K562 (cell line): ENCODE results near the gene HAGHL. TPM values are rescaled to one million over a fixed set of nuclear protein-coding genes. Genes with fewer than 3 reads are reported as not detected.

ENCODE experiments used
- CREB1 ChIP-seq, 2 experiments: sonication (generic) in 1 of 2; formaldehyde crosslinking in 1 of 2; IDR thresholded peaks; 2 replicates each; pipeline versions ENCODE4 v1.6.1 to v1.8.0; 2012 to 2022; ENCODE audit warnings: inconsistent platforms in 1 of 2, mild to moderate bottlenecking in 1 of 2, missing genetic modification reagents in 1 of 2, moderate library complexity in 1 of 2
- EP400 ChIP-seq: fragments of 450-650 bp; IDR thresholded peaks from 2 replicates; pipeline ENCODE4 v1.6.1; 2017; ENCODE audit warnings: antibody characterized with exemption, mild to moderate bottlenecking, moderate library complexity
- JUND ChIP-seq, 2 experiments: IDR thresholded peaks; 2 replicates in 1 of 2; 3 replicates in 1 of 2; pipeline ENCODE4 v1.6.1; 2011; ENCODE audit warnings: borderline replicate concordance in 2 of 2, low read depth in 2 of 2, low read length in 2 of 2, improper control_type of control experiment in 1 of 2, missing biosample characterization in 1 of 2, missing genetic modification characterization in 1 of 2, missing genetic modification reagents in 1 of 2
- MTA3 ChIP-seq: fragments of 450-650 bp; formaldehyde crosslinking; IDR thresholded peaks from 2 replicates; pipeline ENCODE4 v1.6.1; 2017; ENCODE audit warnings: mild to moderate bottlenecking, borderline replicate concordance
- PTBP1 ChIP-seq: fragments of 200-400 bp; formaldehyde crosslinking; IDR thresholded peaks from 2 replicates; pipeline ENCODE4 v1.6.1; 2017; ENCODE audit warnings: low read depth, low read length
- SRSF7 ChIP-seq: fragments of 200-400 bp; formaldehyde crosslinking; optimal IDR thresholded peaks from 2 replicates; pipeline ENCODE3; 2017; ENCODE audit warnings: mild to moderate bottlenecking, low read depth, low read length
- TARDBP ChIP-seq: fragments of 450-650 bp; IDR thresholded peaks from 2 replicates; pipeline ENCODE4 v1.6.1; 2016
- TCFL5 ChIP-seq: fragments of 250-450 bp; sonication (Bioruptor Pico); conservative IDR thresholded peaks from 2 replicates; pipeline ENCODE4 v1.6.1; 2021; ENCODE audit warnings: mild to moderate bottlenecking, moderate library complexity, matching md5 sums
- TRIM28 ChIP-seq: fragments of 450-650 bp; IDR thresholded peaks from 2 replicates; pipeline ENCODE4 v1.6.1; 2017
- ZSCAN32 ChIP-seq: fragments of 450-650 bp; formaldehyde crosslinking; IDR thresholded peaks from 2 replicates; pipeline ENCODE4 v1.4.0; 2020; ENCODE audit warnings: mild to moderate bottlenecking, moderate library complexity
- polyA plus RNA-seq, 8 experiments: library from polyadenylated mRNA; depleted of rRNA in 4 of 8; stranded (reverse) in 5 of 8; unstranded in 3 of 8; fragments of >200 nt; fragmentation: Nextera tagmentation in 2 of 8; fragmentation: Illumina TruSeq in 1 of 8; extraction: Ambion mirVana in 2 of 8; extraction: Trizol in 1 of 8; gene quantifications; 2 replicates each; pipeline versions ENCODE4 v1.2.1 to v1.2.3, GENCODE V29; 2011 to 2014; ENCODE audit warnings: inconsistent platforms in 1 of 8, missing spikeins in 1 of 8
- total RNA-seq, 7 experiments: library from RNA; depleted of rRNA in 6 of 7; stranded (reverse); fragments of >200 nt in 6 of 7; fragmentation: Illumina TruSeq in 2 of 7; extraction: Trizol in 2 of 7; gene quantifications; 2 replicates each; pipeline versions ENCODE4 v1.2.1 to v1.2.3, GENCODE V29; 2011 to 2021; ENCODE audit warnings: low replicate concordance in 1 of 7
- TF ChIP-seq, protein P1 (sequence below): sonication (generic); formaldehyde crosslinking; IDR thresholded peaks from 2 replicates; pipeline ENCODE4 v1.8.1; 2023; ENCODE audit warnings: mild to moderate bottlenecking, missing genetic modification reagents, moderate library complexity
- TF ChIP-seq, protein P2 (sequence below): sonication (generic); formaldehyde crosslinking; IDR thresholded peaks from 2 replicates; pipeline ENCODE4 v1.8.1; 2022; ENCODE audit warnings: missing genetic modification reagents
- TF ChIP-seq, protein P3 (sequence below): fragments of 450-650 bp; formaldehyde crosslinking; IDR thresholded peaks from 2 replicates; pipeline ENCODE4 v1.4.0; 2022; ENCODE audit warnings: mild to moderate bottlenecking, moderate library complexity
- TF ChIP-seq, protein P4 (sequence below), 2 experiments: fragments of 250-450 bp in 1 of 2; fragments of 450-650 bp in 1 of 2; sonication (Bioruptor Pico) in 1 of 2; IDR thresholded peaks; 2 replicates each; pipeline versions ENCODE4 v1.6.1 to v1.8.0; 2016 to 2021; ENCODE audit warnings: mild to moderate bottlenecking in 2 of 2, moderate library complexity in 2 of 2, missing compliant biosample characterization in 1 of 2, missing genetic modification characterization in 1 of 2
- TF ChIP-seq, protein P5 (sequence below): sonication (generic); formaldehyde crosslinking; IDR thresholded peaks from 2 replicates; pipeline ENCODE4 v1.9.0; 2022; ENCODE audit warnings: mild to moderate bottlenecking, missing genetic modification reagents
- TF ChIP-seq, protein P6 (sequence below): sonication (generic); formaldehyde crosslinking; IDR thresholded peaks from 2 replicates; pipeline ENCODE4 v1.8.0; 2022; ENCODE audit warnings: mild to moderate bottlenecking, missing genetic modification reagents
- TF ChIP-seq, protein P7 (sequence below): sonication (generic); formaldehyde crosslinking; IDR thresholded peaks from 2 replicates; pipeline ENCODE4 v1.8.0; 2022; ENCODE audit warnings: missing genetic modification reagents, mild to moderate bottlenecking, moderate library complexity, borderline replicate concordance

HAGHL gene
- total and polyA plus RNA-seq, 9 of the 15 experiments (the other 6 are each of a cell fraction or from before 2014, with no cell fraction given), result 0.31 to 83.4 (median 20.7) TPM

DNA sequence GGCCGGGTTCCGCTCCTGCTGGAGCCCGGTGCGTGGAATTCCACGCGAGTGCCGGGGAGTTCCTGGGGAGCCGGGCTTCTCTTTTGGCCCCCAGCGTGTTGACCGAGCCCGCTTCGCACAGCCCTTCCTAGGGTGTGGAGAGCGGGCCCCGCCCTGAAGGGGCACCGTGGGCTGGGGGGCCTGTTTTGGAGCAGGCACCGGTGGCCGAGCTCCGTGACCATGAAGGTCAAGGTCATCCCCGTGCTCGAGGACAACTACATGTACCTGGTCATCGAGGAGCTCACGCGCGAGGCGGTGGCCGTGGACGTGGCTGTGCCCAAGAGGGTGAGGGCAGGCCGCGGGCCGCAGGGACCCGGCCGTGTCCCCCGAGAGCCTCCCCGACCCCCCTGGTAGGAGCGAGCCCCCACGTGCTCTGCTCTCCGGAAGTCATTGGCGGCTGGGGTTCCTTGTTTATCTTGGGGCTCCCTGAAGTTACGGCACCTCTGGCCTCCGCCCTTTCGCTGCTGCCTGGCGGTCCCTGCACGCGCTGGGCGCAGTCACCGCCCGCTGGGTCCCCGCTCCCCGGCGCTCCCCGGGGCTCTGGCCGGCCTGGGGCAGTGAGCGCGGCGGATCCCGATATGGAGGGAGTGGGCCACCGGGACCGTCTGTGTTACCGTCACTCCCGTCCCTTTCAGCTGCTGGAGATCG, 528 bp downstream of the HAGHL start (continued):
- TF ChIP-seq, protein P1, sequence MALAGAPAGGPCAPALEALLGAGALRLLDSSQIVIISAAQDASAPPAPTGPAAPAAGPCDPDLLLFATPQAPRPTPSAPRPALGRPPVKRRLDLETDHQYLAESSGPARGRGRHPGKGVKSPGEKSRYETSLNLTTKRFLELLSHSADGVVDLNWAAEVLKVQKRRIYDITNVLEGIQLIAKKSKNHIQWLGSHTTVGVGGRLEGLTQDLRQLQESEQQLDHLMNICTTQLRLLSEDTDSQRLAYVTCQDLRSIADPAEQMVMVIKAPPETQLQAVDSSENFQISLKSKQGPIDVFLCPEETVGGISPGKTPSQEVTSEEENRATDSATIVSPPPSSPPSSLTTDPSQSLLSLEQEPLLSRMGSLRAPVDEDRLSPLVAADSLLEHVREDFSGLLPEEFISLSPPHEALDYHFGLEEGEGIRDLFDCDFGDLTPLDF (CRISPR knock-in tag), result 0 out of 2 replicates have a peak, but pooled peaks have one; percentile 39
- TF ChIP-seq, protein P2, sequence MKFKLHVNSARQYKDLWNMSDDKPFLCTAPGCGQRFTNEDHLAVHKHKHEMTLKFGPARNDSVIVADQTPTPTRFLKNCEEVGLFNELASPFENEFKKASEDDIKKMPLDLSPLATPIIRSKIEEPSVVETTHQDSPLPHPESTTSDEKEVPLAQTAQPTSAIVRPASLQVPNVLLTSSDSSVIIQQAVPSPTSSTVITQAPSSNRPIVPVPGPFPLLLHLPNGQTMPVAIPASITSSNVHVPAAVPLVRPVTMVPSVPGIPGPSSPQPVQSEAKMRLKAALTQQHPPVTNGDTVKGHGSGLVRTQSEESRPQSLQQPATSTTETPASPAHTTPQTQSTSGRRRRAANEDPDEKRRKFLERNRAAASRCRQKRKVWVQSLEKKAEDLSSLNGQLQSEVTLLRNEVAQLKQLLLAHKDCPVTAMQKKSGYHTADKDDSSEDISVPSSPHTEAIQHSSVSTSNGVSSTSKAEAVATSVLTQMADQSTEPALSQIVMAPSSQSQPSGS (CRISPR knock-in tag), result no peak
- no peak for TF ChIP-seq TRIM28
- TF ChIP-seq, protein P3, sequence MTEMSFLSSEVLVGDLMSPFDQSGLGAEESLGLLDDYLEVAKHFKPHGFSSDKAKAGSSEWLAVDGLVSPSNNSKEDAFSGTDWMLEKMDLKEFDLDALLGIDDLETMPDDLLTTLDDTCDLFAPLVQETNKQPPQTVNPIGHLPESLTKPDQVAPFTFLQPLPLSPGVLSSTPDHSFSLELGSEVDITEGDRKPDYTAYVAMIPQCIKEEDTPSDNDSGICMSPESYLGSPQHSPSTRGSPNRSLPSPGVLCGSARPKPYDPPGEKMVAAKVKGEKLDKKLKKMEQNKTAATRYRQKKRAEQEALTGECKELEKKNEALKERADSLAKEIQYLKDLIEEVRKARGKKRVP (CRISPR knock-in tag), result no peak
- TF ChIP-seq PTBP1, result peak; percentile 16; the same call in 1 of the 2 replicates
- TF ChIP-seq SRSF7, result no peak
- no peak for TF ChIP-seq JUND (IDR thresholded peaks at IDR 0.05; ENCODE audit: borderline replicate concordance, low read depth, low read length)
- TF ChIP-seq JUND (tag; IDR thresholded peaks at IDR 0.05; ENCODE audit: borderline replicate concordance, low read depth, low read length), result no peak
- TF ChIP-seq, protein P4, sequence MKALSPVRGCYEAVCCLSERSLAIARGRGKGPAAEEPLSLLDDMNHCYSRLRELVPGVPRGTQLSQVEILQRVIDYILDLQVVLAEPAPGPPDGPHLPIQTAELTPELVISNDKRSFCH (CRISPR knock-in tag; IDR thresholded peaks at IDR 0.05), result no peak
- TF ChIP-seq, protein P4 (tag; IDR thresholded peaks at IDR 0.05), result peak; percentile 75; the same call in 1 of the 2 replicates
- TF ChIP-seq TARDBP, result 0 out of 2 replicates have a peak, but pooled peaks have one; percentile 43
- TF ChIP-seq, protein P5, sequence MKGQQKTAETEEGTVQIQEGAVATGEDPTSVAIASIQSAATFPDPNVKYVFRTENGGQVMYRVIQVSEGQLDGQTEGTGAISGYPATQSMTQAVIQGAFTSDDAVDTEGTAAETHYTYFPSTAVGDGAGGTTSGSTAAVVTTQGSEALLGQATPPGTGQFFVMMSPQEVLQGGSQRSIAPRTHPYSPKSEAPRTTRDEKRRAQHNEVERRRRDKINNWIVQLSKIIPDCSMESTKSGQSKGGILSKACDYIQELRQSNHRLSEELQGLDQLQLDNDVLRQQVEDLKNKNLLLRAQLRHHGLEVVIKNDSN (CRISPR knock-in tag), result peak; percentile 69
- TF ChIP-seq EP400, result peak; percentile 69; the same call in 1 of the 2 replicates
- no peak for TF ChIP-seq ZSCAN32
- peak; percentile 78 for TF ChIP-seq MTA3
- TF ChIP-seq TCFL5 (CRISPR knock-in tag), result no peak
- TF ChIP-seq, protein P6, sequence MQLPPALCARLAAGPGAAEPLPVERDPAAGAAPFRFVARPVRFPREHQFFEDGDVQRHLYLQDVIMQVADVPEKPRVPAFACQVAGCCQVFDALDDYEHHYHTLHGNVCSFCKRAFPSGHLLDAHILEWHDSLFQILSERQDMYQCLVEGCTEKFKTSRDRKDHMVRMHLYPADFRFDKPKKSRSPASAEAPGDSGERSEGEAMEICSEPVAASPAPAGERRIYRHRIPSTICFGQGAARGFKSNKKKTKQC (CRISPR knock-in tag), result 0 out of 2 replicates have a peak, but pooled peaks have one; percentile 9
- TF ChIP-seq CREB1 (IDR thresholded peaks at IDR 0.05), result 0 out of 2 replicates have a peak, but pooled peaks have one; percentile 8
- no peak for TF ChIP-seq CREB1 (CRISPR knock-in tag; IDR thresholded peaks at IDR 0.05)
- TF ChIP-seq, protein P7, sequence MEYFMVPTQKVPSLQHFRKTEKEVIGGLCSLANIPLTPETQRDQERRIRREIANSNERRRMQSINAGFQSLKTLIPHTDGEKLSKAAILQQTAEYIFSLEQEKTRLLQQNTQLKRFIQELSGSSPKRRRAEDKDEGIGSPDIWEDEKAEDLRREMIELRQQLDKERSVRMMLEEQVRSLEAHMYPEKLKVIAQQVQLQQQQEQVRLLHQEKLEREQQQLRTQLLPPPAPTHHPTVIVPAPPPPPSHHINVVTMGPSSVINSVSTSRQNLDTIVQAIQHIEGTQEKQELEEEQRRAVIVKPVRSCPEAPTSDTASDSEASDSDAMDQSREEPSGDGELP (CRISPR knock-in tag), result peak; percentile 59
